ENCODE results near the gene UXT. TPM values are rescaled to one million over a fixed set of nuclear protein-coding genes. Genes with fewer than 3 reads are reported as not detected.

The UXT gene
- total and polyA plus RNA-seq, 2 donors (not counting 3 experiments of a cell fraction or from before 2014, with no cell fraction given), result 91.2 to 153 TPM

DNA sequence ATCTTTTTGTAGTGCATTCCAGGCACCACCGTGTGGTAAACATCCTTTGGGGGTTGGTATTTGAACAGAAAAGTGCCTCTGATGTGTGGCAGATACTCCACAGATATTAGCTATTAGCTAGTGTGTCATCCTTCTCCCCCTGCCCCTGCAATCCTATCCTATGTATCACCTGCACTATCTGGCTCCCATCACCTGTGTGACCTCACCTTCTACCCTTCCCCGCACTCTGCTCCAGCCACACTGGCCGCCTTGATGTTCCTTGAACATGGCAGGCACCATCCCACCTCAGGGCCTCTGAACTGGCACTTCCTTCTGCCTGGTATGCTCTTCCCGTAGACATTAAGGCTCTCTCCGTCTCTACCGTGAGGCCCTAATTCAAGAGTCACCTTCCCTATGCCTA is 12.3 kb downstream of the UXT start:
- no peak overlapping the region for H3K4me3 ChIP-seq (replicated peaks in 1 of 3; ENCODE audit: insufficient read depth in 1 of 3, low read depth in 1 of 3, low read length in 3 of 3)
- H3K9me3 ChIP-seq (replicated peaks; ENCODE audit: control insufficient read depth, insufficient read depth, low read length), result no peaks in the 10 kb centered on the region
- H2AFZ ChIP-seq (ENCODE audit: low read depth, low read length), result no peak overlapping the region
- no TSS peak for BruUV-seq (replicated peaks)
- H3K27me3 ChIP-seq (ENCODE audit: control insufficient read depth in 2 of 2, insufficient read depth in 2 of 2, low read length in 2 of 2), result no peaks in the 10 kb centered on the region
- FAIRE-seq, result no peak
- intact Hi-C loops (cut with micrococcal nuclease) (no loop called here), dilution Hi-C loops (cut with MboI; ENCODE audit: extremely low pct_ligation_motif_present, low sequenced_read_pairs) (no loop called here)
- ChIA-PET CTCF (no interaction called here), POLR2A (no interaction called here)
- no peak for TF ChIP-seq JUN (IDR thresholded peaks at IDR 0.05; ENCODE audit: borderline replicate concordance, insufficient read depth, insufficient read length, low read depth)
- TF ChIP-seq POLR2A (IDR thresholded peaks at IDR 0.05; ENCODE audit: low read depth, low read length), result no peak
- no peaks in the 10 kb centered on the region for H4K20me1 ChIP-seq (replicated peaks; ENCODE audit: control insufficient read depth, extremely low read depth, insufficient read depth, low read length)
- H3K36me3 ChIP-seq (ENCODE audit: control insufficient read depth in 2 of 2, extremely low read depth in 1 of 2, insufficient read depth in 2 of 2, low read length in 2 of 2), result no peaks in the 10 kb centered on the region
- no peak overlapping the region for H3K27ac ChIP-seq (ENCODE audit: insufficient read depth, low read depth, low read length)
- DNase-seq (ENCODE audit: low read depth, low spot score), result no peak
- no peak overlapping the region for H3K9ac ChIP-seq (replicated peaks; ENCODE audit: extremely low read depth, insufficient read depth, low read length)
- peaks cover 10% of the 10 kb centered on the region for H3K79me2 ChIP-seq (ENCODE audit: control insufficient read depth, insufficient read depth, low read length)
- H3K9me1 ChIP-seq (replicated peaks; ENCODE audit: control insufficient read depth, extremely low read depth, insufficient read depth, low read length), result no peaks in the 10 kb centered on the region
- peaks cover 14% of the 10 kb centered on the region for H3K4me1 ChIP-seq (ENCODE audit: control insufficient read depth, extremely low read depth, insufficient read depth, low read length)
- no peak overlapping the region for H3K4me2 ChIP-seq (ENCODE audit: insufficient read depth, low read length)

DNA sequence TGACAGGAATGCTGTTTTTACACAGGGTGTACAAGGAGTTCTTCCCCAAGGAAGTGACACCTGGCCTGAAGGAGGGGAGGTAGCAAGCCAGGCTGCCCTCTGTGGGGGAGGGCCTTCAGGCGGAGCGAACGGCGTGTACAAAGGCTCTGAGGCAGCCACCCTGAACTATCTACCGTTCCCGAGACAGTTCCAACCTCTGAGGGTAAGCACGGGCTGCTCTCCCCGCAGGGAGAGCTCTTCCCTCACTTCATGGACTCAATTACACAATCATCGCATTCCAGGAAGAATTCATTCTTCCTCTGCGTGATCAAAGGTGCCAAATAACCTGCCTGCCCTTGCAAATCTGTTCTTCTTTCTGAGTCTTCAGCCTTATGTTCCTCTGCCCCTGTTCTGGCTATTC is 13.4 kb downstream of the UXT start:
- dilution Hi-C loops (cut with MboI; ENCODE audit: extremely low pct_ligation_motif_present, low sequenced_read_pairs), result no loop called here
- no peak overlapping the region for H3K4me2 ChIP-seq (ENCODE audit: insufficient read depth, low read length)
- no peaks in the 10 kb centered on the region for H4K20me1 ChIP-seq (replicated peaks; ENCODE audit: control insufficient read depth, extremely low read depth, insufficient read depth, low read length)
- no peak for FAIRE-seq
- H3K79me2 ChIP-seq (ENCODE audit: control insufficient read depth, insufficient read depth, low read length), result peaks cover 10% of the 10 kb centered on the region
- no peaks in the 10 kb centered on the region for H3K9me1 ChIP-seq (replicated peaks; ENCODE audit: control insufficient read depth, extremely low read depth, insufficient read depth, low read length)
- ChIA-PET CTCF (no interaction called here), POLR2A (no interaction called here)
- BruUV-seq (replicated peaks), result no TSS peak
- no peak for DNase-seq (ENCODE audit: low read depth, low spot score)
- no peak overlapping the region for H3K9ac ChIP-seq (replicated peaks; ENCODE audit: extremely low read depth, insufficient read depth, low read length)
- no peaks in the 10 kb centered on the region for H3K9me3 ChIP-seq (replicated peaks; ENCODE audit: control insufficient read depth, insufficient read depth, low read length)
- H3K4me3 ChIP-seq (replicated peaks in 1 of 3; ENCODE audit: insufficient read depth in 1 of 3, low read depth in 1 of 3, low read length in 3 of 3), result no peak overlapping the region
- intact Hi-C loops (cut with micrococcal nuclease), result no loop called here
- H3K4me1 ChIP-seq (ENCODE audit: control insufficient read depth, extremely low read depth, insufficient read depth, low read length), result peaks cover 9% of the 10 kb centered on the region
- H2AFZ ChIP-seq (ENCODE audit: low read depth, low read length), result no peak overlapping the region
- no peaks in the 10 kb centered on the region for H3K27me3 ChIP-seq (ENCODE audit: control insufficient read depth in 2 of 2, insufficient read depth in 2 of 2, low read length in 2 of 2)
- TF ChIP-seq POLR2AphosphoS5 (IDR thresholded peaks at IDR 0.05; ENCODE audit: insufficient read depth, low read depth, low read length) (no peak), EZH2 (IDR thresholded peaks at IDR 0.05; ENCODE audit: borderline replicate concordance, low read depth, low read length, severe bottlenecking) (no peak), MYC (IDR thresholded peaks at IDR 0.05; ENCODE audit: low read depth, low read length) (no peak), FOS (IDR thresholded peaks at IDR 0.05; ENCODE audit: borderline replicate concordance, insufficient read depth, low read length) (no peak), GATA2 (IDR thresholded peaks at IDR 0.05; ENCODE audit: insufficient read depth, insufficient read length, low read depth, low read length) (no peak)
- TF ChIP-seq, protein P1, sequence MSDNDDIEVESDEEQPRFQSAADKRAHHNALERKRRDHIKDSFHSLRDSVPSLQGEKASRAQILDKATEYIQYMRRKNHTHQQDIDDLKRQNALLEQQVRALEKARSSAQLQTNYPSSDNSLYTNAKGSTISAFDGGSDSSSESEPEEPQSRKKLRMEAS (IDR thresholded peaks at IDR 0.05; ENCODE audit: insufficient read depth, insufficient read length), result no peak
- no peak overlapping the region for H3K27ac ChIP-seq (ENCODE audit: insufficient read depth, low read depth, low read length)
- no peaks in the 10 kb centered on the region for H3K36me3 ChIP-seq (ENCODE audit: control insufficient read depth in 2 of 2, extremely low read depth in 1 of 2, insufficient read depth in 2 of 2, low read length in 2 of 2)

All from endothelial cell of umbilical vein (primary cell).